CD4-positive, alpha-beta T cell treated with Interleukin-15 for 4 hours (primary cell): ENCODE data around the gene SPP1.
"Not testable (repeated sequence)": the region's sequence is repeated elsewhere in the genome, so short reads cannot be mapped to it uniquely, and the experiment has no call there.

Experiments
- DNase-seq: peaks from one replicate; pipeline ENCODE4 v3.0.0-alpha.2; 2020; ENCODE audit warnings: low spot score

SPP1 gene

DNA sequence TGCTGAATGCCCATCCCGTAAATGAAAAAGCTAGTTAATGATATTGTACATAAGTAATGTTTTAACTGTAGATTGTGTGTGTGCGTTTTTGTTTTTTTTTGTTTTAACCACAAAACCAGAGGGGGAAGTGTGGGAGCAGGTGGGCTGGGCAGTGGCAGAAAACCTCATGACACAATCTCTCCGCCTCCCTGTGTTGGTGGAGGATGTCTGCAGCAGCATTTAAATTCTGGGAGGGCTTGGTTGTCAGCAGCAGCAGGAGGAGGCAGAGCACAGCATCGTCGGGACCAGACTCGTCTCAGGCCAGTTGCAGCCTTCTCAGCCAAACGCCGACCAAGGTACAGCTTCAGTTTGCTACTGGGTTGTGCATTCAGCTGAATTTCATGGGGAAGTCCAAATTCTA is at the start of gene SPP1:
SPP1 (plus strand) TSS at position 249 of the 400 bp plus-strand sequence. CDS start 1,182 bp downstream, outside the sequence.
- no peak for DNase-seq

DNA sequence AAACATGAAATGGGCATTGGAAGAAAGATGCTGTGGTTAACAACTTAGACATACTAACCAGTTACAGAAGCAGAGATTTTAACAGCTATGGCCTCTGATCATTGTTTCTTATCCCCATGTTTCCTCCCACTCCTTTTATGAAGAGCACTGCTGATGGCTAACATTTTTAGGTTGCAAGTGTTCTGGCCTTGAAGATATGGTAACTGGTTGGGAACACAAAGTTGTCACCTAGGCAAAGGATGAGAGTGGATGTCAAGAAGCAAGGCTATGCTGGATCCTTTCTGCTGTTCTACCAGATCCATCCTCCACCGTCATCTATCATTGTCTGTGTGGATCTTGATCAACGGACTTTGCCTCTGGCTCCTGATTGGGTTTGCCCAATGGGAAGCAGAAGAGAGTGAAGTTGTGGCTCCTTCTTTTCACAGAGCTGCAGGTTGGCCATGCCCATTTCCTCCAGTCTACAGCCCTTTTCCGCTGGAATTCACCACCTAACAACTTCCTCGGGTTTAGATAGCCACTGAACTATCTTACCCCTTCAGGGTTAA is 48.9 kb upstream of the SPP1 start:
- no peak for DNase-seq

DNA sequence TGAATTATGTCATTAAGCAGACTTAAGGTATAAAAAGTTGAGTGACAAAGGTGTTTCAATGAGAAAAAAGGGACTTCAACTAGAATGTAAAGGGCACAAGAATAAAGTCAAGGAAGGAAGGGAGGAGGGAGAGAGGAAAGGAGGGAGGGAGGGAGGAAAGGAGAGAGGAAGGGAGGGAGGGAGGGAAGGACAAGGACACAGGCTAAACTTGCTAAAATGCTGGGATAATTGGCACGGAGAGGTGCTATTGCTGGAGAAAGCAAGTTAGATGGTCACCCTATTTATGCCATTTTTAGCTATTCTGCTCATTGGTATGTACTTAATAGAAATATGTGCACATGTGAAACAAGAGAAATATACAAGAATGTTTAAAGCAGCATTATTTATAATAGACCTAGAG is 44.9 kb upstream of the SPP1 start:
- no peak for DNase-seq

DNA sequence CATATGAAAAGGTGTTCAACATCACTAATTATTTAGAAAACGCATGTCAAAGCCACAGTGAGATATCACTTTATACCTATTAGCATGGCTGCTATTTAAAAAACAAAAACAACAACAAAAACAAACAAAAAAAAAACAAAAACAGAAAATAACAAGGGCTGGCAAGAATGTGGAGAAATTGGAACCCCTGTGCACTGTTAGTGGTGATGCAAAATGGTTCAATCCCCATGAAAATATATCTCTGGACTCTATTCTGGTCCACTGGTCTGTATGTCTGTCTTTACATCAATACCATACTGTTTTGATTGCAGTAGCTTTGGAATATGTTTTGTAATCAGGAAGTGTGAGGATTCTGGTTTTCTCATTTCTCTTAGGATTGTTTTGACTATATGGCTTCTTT is 43.6 kb upstream of the SPP1 start:
- DNase-seq = no peak

DNA sequence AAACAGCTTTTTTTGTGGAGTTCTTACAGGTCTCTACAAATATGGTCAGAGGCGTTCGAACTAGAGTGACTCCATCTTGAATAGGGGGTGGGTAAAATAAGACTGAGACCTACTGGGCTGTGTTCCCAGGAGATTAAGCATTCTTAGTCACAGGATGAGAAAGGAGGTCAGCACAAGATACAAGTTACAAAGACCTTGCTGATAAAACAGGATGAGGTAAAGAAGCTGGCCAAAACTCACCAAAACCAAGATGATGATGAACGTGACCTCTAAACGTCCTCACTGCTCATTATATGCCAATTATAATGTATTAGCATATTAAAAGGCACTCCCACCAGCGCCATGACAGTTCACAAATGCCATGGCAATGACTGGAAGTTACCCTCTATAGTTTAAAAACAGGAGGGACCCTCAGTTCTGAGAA is 42.8 kb upstream of the SPP1 start:
- DNase-seq = no peak

DNA sequence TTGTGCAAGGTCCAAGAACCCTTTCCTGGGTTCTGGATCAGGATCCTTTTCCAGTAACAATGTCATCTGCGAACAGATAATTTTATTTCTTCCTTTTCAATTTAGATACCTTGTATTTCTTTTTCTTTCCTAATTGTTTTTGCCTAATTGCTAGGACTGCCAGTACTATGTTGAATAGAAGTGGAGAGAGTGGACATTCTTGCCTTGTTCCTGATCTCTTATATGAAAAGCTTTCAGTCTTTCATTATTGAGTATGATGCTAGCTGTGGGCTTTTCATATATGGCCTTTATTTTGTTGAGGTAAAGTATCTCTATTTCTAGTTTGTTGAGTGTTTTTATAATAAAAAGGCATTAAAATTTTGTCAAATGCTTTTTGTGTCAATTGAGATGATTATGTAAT is 42.2 kb upstream of the SPP1 start:
- no peak for DNase-seq

DNA sequence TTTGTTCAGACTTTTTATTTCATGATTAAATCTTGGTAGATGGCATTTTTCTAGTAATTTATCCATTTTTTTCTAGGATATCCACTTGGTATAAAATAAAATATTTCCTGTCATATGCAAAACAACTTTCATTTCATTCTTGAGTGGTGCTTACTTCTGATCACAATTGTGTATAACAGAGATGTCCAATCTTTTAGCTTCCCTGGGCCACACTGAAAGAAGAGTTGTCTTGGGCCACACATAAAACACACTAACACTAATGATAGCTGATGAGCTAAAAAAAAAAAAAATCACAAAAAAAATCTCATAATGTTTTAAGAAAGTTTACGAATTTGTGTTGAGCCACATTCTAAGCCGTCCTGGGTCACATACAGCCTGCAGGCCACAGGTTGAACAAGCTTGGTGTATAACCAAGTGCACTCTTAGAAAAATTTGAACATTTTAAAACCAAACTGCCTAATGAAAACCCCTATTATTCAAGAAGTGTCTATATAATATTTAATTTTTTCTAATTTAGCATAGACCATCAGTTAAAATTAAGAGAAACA is 41.3 kb upstream of the SPP1 start:
- DNase-seq = no peak

DNA sequence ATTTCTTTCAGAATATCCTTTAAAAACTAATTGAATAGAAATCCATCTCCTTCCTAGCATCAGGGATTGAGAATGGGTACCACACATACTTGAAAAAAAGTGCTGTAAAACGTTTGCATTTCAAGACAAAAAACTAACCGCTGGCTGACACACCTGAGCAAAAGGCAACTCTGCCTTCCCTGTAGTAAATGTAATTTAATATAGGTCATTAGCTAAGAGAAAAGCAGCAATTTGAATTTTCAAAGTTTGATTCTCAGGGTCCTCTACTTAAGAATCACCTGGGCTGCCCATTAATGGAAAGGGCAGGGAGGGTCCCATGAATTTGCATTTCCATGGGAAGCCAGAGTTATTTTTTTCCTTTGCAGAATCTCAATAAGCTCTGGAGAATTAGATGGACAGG is 40.5 kb upstream of the SPP1 start:
- DNase-seq = no peak

DNA sequence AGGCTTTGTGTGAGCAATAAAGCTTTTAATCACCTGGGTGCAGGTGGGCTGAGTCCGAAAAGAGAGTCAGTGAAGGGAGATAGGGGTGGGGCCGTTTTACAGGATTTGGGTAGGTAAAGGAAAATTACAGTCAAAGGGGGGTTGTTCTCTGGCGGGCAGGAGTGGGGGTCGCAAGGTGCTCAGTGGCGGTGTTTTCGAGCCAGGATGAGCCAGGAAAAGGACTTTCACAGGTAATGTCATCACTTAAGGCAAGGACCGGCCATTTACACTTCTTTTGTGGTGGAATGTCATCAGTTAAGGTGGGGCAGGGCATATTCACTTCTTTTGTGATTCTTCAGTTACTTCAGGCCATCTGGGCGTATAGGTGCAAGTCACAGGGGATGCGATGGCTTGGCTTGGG is 39.6 kb upstream of the SPP1 start:
- not testable (repeated sequence) for DNase-seq

DNA sequence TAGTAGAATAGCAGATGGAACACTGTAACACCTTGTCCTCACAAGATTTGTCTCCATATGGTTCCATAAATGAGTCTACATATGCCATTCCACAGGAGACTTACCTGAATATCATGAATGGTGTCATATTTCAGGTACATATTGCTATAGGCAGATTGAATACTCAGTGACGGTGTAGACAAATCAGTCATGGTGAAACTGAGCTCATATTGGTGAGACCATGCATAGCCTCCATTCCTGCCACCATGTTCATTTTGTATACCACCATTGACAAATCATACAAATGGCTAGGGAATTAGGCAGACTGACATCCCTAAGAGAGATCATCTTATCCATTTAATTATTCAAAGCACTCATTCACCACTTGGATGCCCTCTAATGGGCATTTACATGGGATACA is 38.0 kb upstream of the SPP1 start:
- DNase-seq = no peak

DNA sequence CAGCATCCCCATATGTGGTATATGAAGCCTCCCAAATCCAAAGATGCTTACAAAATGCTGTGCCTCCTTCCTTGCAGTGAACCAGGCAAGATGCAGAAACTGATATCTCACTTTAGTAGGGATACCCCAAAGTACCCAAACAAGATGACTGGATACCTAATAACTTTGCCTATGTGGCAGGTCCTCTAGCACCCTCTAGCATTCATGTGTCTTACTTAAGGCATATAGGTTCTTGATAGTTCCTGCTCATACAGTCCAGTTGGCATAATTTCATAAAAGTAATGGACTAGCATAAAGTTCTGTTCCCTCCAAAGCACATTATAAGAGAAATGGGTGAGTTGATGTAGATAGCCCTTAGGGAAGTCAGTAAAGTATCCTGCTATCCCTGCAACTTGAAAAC is 36.8 kb upstream of the SPP1 start:
- DNase-seq = no peak

DNA sequence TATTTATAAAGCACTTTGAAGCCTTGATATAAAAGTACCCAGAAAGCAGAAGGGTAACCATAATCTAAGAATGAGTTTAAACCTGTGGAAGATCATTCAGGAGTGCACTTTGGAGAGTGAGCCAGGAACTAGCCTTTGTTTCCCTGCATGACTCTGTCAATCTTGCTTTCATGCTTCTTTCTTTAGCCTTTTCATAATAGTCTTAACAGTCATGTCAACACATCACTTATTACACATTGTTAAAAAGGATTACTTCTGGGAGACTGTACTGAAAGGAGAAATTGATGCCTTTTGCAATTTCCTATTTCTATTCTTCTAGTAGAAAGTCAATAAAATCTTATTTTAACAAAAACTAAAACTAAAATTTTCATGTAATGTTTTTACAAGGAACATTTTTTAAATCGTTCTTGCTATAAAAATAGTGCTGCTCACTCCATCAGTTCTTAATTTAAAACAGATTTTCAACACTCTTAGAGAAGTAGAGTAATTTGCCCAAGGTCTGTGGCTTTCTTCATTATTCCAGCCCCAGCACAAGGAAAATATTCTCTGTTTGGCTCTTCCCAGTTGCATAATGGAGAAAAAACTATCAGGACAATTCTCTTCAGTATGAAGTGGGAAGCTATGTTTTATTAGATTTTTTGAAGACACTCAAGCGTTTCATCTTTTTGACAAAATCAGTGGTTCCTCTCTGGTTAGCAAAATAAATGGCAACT is 35.4 kb upstream of the SPP1 start:
- DNase-seq = no peak

DNA sequence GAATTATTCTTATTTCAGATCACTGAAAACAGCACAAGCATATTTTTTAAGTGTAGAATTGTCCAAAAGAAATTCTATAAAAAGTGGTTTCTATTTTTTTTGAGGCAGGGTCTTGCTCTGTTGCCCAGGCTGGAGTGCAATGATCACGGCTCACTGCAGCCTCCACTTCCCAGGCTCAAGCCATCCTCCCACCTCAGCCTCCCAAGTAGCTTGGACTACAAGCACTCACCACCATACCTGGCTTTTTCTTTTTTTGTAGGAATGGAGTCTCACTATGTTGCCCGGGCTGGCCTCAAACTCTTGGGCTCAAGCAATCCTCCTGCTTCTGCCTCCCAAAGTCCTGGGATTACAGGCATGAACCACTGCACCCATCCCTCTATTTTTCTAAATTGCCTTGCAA is 34.7 kb upstream of the SPP1 start:
- DNase-seq = not testable (repeated sequence)

DNA sequence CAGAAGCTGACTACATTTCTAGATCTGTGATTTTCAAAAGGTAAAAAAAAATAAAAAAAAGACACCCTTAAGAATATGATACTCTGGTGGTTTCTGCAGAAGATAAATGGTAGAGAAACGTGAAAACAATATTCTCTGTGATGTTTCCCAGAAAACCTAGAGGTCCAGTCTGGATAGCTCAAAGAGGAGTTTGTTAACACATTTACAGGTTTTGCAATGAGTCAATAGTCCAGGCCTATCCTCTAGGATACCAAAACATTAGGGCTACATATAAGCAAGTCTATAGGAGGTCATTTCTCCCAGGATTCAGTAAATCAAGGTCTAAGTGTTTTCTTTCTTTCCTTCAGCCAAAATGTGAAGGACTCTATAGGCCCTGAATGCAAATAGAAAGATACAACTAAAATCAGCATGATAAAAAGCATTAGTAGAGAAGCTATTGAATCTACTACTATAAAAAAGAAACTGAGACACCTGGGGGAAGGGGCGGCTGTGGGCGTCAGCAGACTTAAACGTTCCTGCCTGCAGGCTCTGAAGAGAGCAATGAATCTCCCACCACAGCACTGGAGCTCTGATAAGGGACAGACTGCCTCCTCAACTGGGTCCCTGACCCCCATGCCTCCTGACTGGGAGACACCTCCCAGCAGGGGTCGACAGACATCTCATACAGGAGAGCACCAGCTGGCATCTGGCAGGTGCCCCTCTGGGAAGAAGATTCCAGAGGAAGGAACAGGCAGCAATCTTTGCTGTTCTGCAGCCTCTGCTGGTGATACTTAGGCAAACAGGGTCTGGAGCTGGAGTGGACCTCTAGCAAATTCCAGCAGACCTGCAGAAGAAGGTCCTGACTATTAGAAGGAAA is 33.7 kb upstream of the SPP1 start:
- no peak for DNase-seq

DNA sequence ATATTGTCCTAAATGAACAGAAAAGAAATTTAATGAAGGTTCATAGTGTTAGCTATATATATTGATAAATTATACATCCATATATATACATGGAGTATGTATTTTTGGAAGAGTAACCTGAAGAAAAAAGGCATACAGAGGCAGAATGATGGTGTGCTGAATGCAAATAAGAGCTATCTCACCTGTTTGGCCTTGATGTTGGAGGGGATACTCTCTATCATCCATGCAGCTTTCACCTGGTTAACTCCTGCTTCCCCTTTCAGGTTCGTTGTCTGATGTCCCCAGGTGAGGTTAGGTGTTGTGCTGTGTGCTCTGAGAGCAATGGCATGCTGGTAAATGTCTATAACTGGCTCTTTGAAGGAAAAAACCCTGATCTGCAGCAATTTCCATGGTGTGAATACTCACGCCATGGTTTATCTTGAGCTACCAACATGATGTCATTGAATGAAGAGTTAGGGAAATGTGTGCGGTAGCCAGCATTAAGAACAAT is 31.8 kb upstream of the SPP1 start:
- DNase-seq = no peak

DNA sequence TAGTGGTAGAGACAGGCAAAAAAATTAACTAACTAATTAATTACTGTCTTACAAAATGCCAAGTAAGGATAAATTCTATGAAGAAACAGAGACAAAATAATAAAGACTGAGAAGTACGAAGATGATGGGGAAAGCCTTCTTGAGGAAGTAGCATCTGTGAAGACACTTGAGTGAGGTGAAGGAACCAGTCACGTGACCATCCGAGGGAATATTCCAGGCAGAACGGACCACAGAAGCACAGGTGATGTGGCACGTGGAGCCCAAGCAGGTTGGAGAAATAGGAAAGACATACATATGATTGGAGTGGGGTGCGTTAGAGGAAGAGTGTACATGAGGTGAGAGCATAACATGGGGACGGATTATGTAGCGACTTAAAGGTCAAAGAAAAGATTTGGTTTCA is 30.5 kb upstream of the SPP1 start:
- no peak for DNase-seq

DNA sequence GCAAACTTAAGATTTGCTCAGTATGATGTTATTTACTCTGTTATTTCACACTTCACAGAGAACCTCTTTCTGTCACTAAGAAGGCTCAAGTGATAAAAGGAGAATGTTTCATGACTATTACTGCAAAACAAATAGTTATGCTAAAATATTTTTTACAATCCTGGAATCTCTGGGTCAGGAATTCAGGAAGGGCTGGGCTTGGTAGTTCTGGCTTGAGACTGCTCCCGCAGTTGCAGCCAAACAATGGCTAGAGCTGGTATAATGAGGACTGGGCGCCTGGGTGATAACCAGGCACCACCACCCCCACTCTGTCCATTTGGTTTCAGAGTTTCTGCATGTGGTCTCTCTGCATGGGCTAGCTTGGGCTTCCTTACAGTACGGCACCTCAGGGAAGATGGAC is 28.7 kb upstream of the SPP1 start:
- no peak for DNase-seq

DNA sequence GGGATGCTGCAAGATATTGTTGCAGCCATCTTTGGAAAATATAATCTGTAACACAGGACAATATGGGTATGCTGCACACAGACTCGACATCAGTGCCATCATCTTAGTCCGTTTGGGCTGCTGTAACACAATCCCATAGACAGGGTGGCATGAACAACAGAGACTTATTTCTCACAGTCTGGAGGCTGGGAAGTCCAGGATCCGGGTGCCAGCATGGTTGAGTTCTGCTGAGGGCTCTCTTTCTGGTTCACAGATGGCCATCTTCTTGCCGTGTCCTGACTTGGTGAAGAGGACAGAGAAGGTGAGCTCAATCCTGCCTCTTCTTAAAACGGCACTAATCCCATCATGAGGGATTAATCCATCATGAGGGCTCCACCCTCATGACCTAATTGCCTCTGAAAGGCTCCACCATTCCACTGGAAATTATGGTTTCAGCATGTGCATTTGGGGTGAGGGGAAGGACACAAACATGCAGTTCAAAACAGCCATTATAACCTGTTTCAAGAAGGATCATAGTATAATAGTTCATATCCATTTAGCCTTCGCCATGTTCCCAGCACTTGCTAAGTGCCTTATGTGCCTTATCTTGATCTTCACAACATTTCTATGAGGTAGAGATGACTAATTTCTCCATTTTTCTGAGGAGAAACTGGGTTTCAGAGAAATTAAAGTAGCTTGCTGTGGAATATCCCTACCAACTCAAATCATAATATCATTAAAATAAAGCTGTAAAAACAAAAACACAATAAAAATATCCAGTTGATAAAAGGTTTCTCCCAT is 27.9 kb upstream of the SPP1 start:
- no peak for DNase-seq

DNA sequence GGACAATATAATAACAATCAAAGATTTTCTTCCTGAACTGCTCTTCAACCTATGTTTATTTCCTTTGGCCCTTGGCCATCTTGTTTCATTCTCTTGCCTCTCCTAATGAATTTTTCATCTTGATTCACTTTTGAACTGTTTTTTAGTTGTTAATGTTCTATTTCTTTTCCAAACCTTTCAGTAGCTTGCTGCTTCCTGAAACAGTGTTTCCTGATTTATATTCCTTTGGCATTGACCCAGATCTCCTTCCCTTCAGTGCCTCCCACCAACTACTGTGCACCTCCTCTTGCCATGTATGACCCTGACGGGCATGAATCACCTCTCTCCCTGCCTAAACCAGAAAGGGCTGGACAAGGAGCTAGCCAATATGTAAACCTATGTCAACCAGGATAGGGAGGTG is 25.6 kb upstream of the SPP1 start:
- DNase-seq = no peak

DNA sequence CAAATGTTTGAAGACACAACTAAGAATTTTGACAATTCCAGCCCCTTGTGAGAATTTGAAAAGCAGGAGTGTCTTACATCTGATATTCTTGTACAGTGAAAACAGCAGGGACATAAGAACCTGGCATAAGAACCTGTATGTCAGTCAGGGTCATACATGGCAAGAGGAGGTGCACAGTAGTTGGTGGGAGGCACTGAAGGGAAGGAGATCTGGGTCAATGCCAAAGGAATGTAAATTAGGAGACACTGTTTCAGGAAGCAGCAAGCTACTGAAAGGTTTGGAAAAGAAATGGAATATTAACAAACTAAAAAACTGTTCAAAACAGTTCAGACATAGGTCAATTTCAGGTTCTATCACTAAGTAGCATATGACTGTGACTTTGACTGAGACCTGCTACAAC is 25.0 kb upstream of the SPP1 start:
- no peak for DNase-seq

DNA sequence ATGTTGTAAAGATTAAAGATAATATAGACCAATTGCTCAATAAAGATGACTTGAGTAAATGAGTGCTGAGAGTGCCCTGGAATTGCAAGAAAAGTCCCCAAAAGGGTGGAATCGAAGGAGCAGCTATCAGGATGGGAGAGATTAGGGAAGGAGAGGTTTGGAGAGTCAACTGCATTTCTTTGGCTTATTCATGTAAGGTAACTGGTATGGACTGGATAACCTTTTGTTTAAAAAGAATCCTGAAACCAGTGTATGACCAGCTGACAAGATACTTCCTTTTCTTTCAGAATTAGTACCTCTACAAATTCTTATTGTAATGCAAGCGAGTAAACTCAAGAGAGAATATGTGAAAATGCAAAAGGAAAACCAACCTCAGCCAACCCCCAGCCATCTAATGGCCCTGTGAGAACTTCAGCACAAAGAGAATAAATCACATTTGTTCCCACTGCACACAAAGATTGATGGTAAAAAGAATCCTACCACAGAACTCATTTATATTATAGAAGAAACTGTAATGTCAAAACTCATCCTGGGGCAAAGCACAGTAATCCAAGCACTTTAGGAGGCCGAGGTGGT is 24.5 kb upstream of the SPP1 start:
- DNase-seq = no peak

DNA sequence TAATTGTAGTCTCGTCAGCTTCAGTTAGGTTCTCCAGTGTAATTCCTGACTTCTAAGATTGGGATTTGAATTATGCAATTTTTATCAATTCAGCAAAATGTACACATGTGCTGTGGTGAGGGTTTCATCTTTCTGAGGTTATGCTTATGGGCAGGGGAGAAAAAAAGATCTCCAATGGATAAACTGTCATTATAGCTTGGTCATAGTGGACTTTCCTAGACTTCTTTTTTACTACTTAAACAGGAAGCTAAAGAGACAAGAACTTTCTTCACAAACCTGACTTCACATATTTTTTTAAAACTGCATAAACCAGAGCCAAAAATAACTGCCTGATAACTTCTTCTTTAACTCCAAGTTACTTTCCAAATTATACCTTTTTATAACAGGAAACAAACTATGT is 21.7 kb upstream of the SPP1 start:
- no peak for DNase-seq
